Fibroblast of the aortic adventitia (primary cell): ENCODE measurements around the gene BCR. TPM values are rescaled to one million over a fixed set of nuclear protein-coding genes. Genes with fewer than 3 reads are reported as not detected.
"Not testable (repeated sequence)": the region's sequence is repeated elsewhere in the genome, so short reads cannot be mapped to it uniquely, and the experiment has no call there.

Source experiments
- DNase-seq: peaks from one replicate; pipeline ENCODE4 v3.0.0-alpha.2; 2010; ENCODE audit warnings: low read depth
- H3K4me3 ChIP-seq: 2 replicates; pipeline ENCODE4 v1.5.1; 2011; ENCODE audit warnings: low read depth, mild to moderate bottlenecking, control low read depth, low read length, moderate library complexity
- total RNA-seq: library from RNA; depleted of rRNA; stranded (reverse); fragments of >200 nt; gene quantifications from 2 replicates; pipeline ENCODE4 v1.2.3, GENCODE V29; 2012; ENCODE audit warnings: low replicate concordance
- TF ChIP-seq, protein P1 (sequence below): IDR thresholded peaks from 2 replicates; pipeline ENCODE4 v1.5.1; 2011; ENCODE audit warnings: mild to moderate bottlenecking, low read length, control low read depth, inconsistent platforms; ENCODE audit not compliant: insufficient read depth

The BCR gene
- total RNA-seq, 1 donor = 37.3 TPM

DNA sequence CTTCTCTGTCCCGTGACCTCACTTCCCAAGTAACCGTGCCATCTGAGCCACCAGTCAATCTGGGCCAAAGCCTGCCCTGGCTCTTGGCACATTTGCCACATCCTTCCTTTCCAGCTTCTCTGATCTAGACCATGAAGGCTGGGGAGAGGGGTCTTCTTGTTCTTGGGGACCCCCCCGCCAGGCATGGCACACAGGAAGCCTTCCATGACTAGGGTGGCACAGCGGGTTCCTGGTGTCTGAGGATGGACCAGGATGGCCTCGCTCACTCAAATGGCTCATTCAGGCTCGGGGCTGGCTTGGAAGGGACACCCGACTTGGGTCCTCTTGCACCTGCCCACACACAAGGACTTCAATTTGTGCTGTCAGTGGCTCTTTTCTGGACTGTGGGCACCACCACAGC is 121.3 kb downstream of the BCR start:
- DNase-seq = no peak
- TF ChIP-seq, protein P1, sequence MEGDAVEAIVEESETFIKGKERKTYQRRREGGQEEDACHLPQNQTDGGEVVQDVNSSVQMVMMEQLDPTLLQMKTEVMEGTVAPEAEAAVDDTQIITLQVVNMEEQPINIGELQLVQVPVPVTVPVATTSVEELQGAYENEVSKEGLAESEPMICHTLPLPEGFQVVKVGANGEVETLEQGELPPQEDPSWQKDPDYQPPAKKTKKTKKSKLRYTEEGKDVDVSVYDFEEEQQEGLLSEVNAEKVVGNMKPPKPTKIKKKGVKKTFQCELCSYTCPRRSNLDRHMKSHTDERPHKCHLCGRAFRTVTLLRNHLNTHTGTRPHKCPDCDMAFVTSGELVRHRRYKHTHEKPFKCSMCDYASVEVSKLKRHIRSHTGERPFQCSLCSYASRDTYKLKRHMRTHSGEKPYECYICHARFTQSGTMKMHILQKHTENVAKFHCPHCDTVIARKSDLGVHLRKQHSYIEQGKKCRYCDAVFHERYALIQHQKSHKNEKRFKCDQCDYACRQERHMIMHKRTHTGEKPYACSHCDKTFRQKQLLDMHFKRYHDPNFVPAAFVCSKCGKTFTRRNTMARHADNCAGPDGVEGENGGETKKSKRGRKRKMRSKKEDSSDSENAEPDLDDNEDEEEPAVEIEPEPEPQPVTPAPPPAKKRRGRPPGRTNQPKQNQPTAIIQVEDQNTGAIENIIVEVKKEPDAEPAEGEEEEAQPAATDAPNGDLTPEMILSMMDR = no peak
- no peak overlapping the region for H3K4me3 ChIP-seq

DNA sequence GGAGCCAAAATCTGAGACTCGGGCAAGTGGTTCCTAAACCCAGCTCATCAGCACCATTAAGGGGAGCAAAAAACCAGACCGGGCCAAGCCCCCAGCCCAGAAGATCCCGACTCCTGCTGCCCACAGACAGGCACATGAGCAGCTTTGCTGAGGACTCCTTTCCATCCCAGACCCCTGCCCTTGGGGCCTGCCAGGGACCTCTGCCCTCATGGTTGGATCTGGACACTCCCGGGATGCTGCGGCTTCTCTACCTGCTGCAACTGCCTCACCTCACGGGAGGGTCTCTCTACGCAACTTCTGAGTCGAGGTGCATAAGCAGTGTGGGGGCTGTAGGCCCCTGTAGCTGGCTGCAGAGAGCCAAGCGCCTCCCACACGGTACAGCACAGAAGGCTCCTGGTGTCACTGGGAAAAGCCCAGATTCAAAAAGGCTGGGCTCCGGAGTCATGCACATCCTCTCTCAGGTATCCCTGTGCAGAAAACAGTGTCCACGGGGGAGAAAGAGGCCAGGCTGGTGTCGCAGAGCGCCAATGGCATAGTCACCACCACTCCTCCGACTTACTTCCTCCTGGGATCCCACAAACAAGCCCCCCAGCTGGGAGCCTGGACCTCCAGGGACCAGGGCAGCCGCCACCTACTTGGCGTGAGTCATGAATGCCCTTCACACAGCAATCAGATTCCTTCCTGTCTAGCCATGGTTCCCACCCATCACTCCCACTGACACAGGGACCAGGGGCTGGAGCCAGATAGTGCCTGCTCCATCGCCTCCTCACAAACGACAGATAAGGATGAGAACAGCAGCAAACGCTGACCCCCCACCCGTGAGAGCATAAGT is 122.1 kb downstream of the BCR start:
- no peak overlapping the region for H3K4me3 ChIP-seq
- no peak for DNase-seq

DNA sequence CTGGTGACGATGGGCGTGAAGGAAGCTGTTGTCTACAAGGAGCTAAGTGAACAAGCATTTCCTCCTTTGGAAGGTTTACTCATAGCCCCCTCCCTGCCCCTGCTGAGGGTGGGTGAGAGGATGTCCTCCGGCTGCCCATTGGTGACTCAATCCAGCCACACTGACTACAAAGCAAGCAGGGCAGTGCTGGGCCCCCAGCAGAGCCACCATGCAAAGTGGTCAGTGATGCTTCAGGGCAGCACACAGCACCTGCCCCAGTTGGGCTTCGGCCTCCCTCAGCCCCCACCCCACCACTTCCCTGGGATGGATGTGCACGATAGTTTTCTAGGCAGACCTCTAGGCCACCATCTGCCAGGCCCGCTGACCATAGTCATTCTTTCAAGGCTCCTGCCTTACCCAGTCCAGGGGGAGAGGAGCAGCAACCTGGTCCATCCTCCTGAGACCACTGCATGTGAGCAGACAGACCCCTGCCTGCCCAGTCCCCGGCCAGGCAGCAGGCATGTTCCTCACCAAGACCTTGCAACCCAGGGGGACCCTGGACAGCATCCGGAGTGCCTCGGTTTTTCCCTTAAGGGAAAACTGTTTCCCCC is 125.1 kb downstream of the BCR start:
- DNase-seq = peak; percentile 41
- no peak overlapping the region for H3K4me3 ChIP-seq
- TF ChIP-seq, protein P1 = no peak

More for the DNA sequence above, 122.1 kb downstream of the BCR start:
- TF ChIP-seq, protein P1 = no peak

DNA sequence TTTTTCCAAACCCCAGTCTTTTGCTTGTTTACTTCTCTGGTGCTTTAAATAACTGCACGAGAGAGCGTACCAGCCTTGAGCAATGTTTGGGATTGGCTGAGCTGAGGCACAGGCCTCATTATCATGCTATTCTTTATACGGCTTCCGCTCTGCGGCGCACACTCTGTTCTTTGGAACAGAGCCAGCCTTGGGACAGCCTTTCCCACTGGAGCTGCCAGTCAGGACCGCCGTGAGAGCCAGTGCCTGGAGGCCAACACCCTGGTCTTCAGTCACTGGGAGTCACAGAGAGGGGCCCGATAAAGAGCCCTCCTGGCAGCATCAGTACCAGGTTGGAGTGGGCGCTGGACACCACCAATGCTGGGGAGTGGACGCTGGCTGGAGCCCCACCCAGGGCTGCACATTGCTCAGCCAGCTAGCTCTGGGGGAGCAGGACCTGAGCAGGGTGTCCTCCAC is 125.6 kb downstream of the BCR start:
- TF ChIP-seq, protein P1 = no peak
- no peak overlapping the region for H3K4me3 ChIP-seq
- DNase-seq = peak; percentile 72

DNA sequence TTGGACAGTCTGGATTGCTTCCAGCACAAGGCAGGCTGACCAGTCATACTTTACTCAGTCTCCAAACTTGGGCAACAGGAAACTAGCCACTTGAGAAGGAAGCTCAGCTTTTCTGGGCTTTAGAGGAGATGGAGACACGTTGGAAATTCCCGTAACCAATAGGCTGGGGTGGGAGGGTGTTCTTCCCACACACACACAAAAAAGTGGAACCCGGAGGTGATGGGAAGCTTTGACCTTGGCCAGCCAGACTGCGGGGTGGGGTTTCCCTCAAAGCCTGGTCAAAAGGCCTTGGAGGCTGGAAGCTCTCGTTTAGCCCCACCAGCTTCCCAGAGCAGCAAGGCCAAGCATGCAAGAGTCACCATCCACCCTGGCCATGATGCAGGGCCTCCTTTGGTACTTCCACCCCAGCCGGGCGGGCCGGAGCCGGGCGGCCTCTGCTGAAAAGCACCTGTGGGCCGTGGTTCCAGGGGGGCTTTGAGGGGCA is 126.2 kb downstream of the BCR start:
- DNase-seq = peak; percentile 66
- no peak overlapping the region for H3K4me3 ChIP-seq
- TF ChIP-seq, protein P1 = no peak

DNA sequence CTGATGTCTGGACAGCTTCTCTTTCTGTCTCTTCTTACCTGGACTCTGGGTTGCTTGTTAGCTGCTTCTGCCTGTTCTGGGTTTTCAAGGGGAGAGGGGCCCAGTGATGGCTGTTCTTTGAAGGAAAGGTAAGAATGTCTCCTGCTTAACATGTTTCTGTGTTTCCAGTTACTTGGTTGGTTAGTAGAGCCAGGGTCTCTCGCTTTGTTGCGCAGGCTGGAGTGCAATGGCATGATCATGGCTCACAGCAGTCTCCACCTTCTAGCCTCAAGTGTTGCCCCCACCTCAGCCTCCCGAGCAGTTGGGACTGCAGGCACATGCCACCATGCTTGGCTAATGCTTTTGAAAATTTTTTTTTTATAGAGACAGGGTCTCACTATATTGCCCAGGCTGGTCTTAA is 126.6 kb downstream of the BCR start:
- no peak for DNase-seq
- TF ChIP-seq, protein P1 = no peak
- no peak overlapping the region for H3K4me3 ChIP-seq

DNA sequence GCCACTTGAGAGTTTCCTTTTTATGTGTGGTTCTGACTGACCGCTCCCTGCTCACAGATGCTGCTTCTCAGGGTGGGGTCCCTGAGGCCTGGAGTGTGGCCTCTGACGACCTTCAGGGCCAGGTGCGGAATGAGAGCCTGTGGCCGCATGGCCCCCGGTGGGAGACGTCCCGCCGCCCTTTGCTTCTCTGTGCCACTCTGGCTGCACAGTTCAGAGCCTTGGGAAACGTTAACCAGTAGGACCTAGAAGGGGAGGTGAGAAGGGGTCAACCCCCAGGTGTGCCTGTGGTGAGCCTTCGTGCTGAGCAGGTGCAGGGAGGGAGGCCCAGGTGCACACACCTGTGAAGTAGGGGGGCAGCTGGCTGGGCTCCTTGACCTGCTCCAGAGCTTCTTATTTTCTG is 127.2 kb downstream of the BCR start:
- DNase-seq, H3K4me3 ChIP-seq: not testable (repeated sequence)

DNA sequence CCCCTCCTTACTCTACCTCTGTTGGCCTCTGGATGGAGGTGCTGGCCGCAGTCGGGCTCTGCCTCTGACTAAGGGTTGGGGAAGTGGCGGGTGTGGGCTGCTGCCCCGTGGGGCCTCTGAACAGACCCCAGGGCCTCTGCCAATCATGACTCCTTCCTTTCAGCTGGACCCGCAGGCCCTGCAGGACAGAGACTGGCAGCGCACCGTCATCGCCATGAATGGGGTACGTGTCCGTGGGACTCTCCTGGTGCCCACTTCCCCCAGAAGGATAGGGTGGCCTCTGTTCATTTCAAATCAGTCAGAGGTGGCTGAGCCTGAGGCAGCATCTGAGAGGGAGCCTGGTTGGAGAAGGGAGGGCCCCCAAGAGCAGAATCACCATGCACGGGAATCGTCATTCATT is 129.0 kb downstream of the BCR start:
- not testable (repeated sequence) for H3K4me3 ChIP-seq, DNase-seq

DNA sequence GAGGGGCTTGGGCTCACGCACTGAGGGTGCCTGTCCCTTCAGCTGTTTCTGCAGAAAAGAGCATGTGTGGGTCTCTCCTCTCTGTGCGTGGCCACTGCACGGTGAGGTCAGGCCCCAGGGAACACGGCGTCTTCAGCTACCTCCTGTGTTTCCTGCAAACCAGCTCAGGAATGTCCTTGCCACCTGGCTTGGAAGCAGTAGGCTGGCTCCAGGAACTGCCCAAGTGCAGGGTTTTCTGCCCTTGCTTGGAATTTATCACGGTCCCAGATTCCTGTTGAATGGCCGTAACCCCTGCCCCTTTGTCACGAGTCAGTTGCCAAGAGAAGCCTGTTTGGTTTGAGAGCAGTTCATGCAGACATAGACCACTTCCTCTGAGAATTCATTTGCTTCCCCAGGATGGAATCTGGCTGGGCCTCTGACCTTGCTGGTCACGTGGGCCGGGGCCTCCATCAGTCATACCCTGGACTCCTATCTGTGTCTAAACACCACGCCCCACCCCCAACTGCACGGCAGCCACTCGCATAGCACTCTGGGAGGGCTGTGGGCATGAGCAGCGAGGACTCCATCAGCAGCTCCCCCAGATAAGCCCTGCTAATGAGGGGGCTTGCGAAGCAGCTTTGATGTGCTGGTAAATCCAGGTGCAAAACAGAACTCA is 130.3 kb downstream of the BCR start:
- DNase-seq, H3K4me3 ChIP-seq: not testable (repeated sequence)

DNA sequence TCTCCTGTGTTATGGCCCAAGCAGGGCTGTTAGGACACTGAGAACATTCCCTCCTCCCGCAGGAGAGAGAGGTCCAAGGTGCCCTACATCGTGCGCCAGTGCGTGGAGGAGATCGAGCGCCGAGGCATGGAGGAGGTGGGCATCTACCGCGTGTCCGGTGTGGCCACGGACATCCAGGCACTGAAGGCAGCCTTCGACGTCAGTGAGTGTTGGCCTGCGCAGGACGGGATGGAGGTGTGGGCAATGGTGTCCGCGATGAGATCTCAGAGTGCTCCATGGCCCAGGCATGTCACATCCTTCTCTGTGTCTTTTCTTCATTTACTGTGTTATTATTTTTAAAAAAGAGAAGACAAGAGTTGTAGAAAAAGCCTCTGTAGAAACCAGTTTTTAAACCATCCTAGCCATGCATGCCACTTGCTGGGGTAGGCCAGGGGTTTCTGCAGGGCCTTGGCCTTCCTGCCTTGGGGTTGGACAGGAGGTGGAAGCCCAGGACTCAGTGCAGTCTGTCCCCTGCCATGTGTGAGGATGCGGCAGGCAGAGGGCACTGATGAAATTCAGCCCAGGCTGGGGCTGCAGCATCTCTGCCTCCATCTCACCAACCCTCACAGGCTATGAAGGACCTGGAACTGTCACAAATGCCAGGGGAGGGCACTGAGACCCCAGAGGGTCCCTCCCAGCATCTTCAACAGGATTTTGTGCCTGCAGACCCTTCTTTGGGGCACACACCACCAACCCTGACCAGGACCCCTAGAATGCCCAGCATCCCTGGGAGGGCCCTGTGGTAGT is 131.5 kb downstream of the BCR start:
- not testable (repeated sequence) for DNase-seq, H3K4me3 ChIP-seq
